GM23338 (cell line): ENCODE measurements around the gene IGF2BP3. TPM values are rescaled to one million over a fixed set of nuclear protein-coding genes. Genes with fewer than 3 reads are reported as not detected.

ENCODE experiments used
- ATAC-seq: fragments of 200-7000 bp; cut with Tn5 transposase; 3 replicates; pipeline ENCODE4 v1.9.1; 2020
- DNase-seq: peaks from one replicate; pipeline ENCODE4 v3.0.0-alpha.2; 2015; ENCODE audit warnings: low spot score
- H2AFZ ChIP-seq: fragments of 200-600 bp; sonication (generic); 2 replicates; pipeline ENCODE4 v1.8.0; 2016; ENCODE audit warnings: antibody characterized with exemption, mild to moderate bottlenecking, moderate library complexity
- H3F3A ChIP-seq: fragments of 200-600 bp; sonication (generic); replicated peaks from 2 replicates; pipeline ENCODE4 v1.8.0; 2017; ENCODE audit warnings: antibody characterized with exemption, mixed run types, low read depth
- H3K27ac ChIP-seq: fragments of 200-600 bp; sonication (generic); 2 replicates; pipeline ENCODE4 v1.6.1; 2016; ENCODE audit warnings: low read depth
- H3K27me3 ChIP-seq: fragments of 200-600 bp; sonication (generic); 2 replicates; pipeline ENCODE4 v1.8.0; 2016; ENCODE audit warnings: mild to moderate bottlenecking, mixed run types, moderate library complexity; ENCODE audit not compliant: insufficient read depth
- H3K36me3 ChIP-seq: fragments of 200-600 bp; sonication (generic); 2 replicates; pipeline ENCODE4 v1.8.0; 2016; ENCODE audit warnings: mild to moderate bottlenecking; ENCODE audit not compliant: insufficient read depth
- H3K4me1 ChIP-seq: fragments of 200-600 bp; sonication (generic); 2 replicates; pipeline ENCODE4 v1.8.0; 2016; ENCODE audit warnings: mild to moderate bottlenecking, moderate library complexity; ENCODE audit not compliant: insufficient read depth
- H3K4me2 ChIP-seq: fragments of 200-600 bp; sonication (generic); 2 replicates; pipeline ENCODE4 v1.7.1; 2017; ENCODE audit warnings: mixed run types
- H3K4me3 ChIP-seq: fragments of 200-600 bp; sonication (generic); 2 replicates; pipeline ENCODE4 v1.6.1; 2016; ENCODE audit warnings: mixed run types
- H3K79me2 ChIP-seq: fragments of 200-600 bp; sonication (generic); replicated peaks from 2 replicates; pipeline ENCODE4 v1.8.0; 2017; ENCODE audit warnings: mild to moderate bottlenecking; ENCODE audit not compliant: insufficient read depth
- H3K9me2 ChIP-seq: fragments of 200-600 bp; sonication (generic); 2 replicates; pipeline ENCODE4 v1.8.0; 2017; ENCODE audit not compliant: insufficient read depth
- H4K20me1 ChIP-seq: fragments of 200-600 bp; sonication (generic); replicated peaks from 2 replicates; pipeline ENCODE4 v1.8.0; 2017; ENCODE audit warnings: mild to moderate bottlenecking; ENCODE audit not compliant: insufficient read depth
- H3K27ac Mint-ChIP-seq: 2 replicates; pipeline ENCODE4 v1.8.0; 2020; ENCODE audit warnings: inconsistent platforms, mild to moderate bottlenecking, moderate library complexity, mixed read lengths
- H3K27me3 Mint-ChIP-seq: 3 replicates; pipeline ENCODE4 v1.8.0; 2022; ENCODE audit warnings: low read depth, mild to moderate bottlenecking, moderate library complexity, mixed read lengths, inconsistent platforms; ENCODE audit not compliant: insufficient read depth, poor library complexity
- H3K36me3 Mint-ChIP-seq: 3 replicates; pipeline ENCODE4 v1.8.0; 2021; ENCODE audit warnings: low read depth, mild to moderate bottlenecking, inconsistent platforms, moderate library complexity, mixed read lengths
- H3K4me1 Mint-ChIP-seq: 3 replicates; pipeline ENCODE4 v1.8.0; 2020; ENCODE audit warnings: mild to moderate bottlenecking, inconsistent platforms, mixed read lengths
- H3K4me3 Mint-ChIP-seq: 3 replicates; pipeline ENCODE4 v1.8.0; 2021; ENCODE audit warnings: moderate library complexity, mild to moderate bottlenecking, inconsistent platforms, mixed read lengths
- H3K9me3 Mint-ChIP-seq: 3 replicates; pipeline ENCODE4 v1.8.0; 2020; ENCODE audit warnings: moderate library complexity, mild to moderate bottlenecking, inconsistent platforms, mixed read lengths
- CTCF ChIP-seq, 2 experiments: fragments of 200-600 bp in 1 of 2; sonication (generic) in 1 of 2; conservative IDR thresholded peaks; 2 replicates each; pipeline versions ENCODE4 v1.5.1 to v1.6.1; 2016 to 2017; ENCODE audit warnings: antibody characterized with exemption in 2 of 2, low read depth in 2 of 2, mild to moderate bottlenecking in 2 of 2, moderate library complexity in 1 of 2
- EZH2phosphoT487 ChIP-seq: fragments of 200-600 bp; sonication (generic); IDR thresholded peaks from one replicate; pipeline ENCODE4 v1.8.1; 2018; ENCODE audit warnings: antibody characterized with exemption; ENCODE audit not compliant: unreplicated experiment
- JUNB ChIP-seq: IDR thresholded peaks from one replicate; pipeline ENCODE4 v1.6.1; 2016; ENCODE audit warnings: antibody characterized with exemption; ENCODE audit not compliant: unreplicated experiment
- NANOG ChIP-seq: IDR thresholded peaks from 2 replicates; pipeline ENCODE4 v1.6.1; 2016; ENCODE audit warnings: antibody characterized with exemption, borderline replicate concordance
- POLR2AphosphoS5 ChIP-seq: IDR thresholded peaks from 2 replicates; pipeline ENCODE4 v1.6.1; 2016; ENCODE audit warnings: antibody characterized with exemption, low read depth
- REST ChIP-seq: IDR thresholded peaks from one replicate; pipeline ENCODE4 v1.6.1; 2018; ENCODE audit warnings: antibody characterized with exemption; ENCODE audit not compliant: unreplicated experiment
- STAT1 ChIP-seq: IDR thresholded peaks from one replicate; pipeline ENCODE4 v1.6.1; 2016; ENCODE audit warnings: antibody characterized with exemption; ENCODE audit not compliant: unreplicated experiment
- ZNF114 ChIP-seq: fragments of 250-450 bp; sonication (Bioruptor Pico); IDR thresholded peaks from 2 replicates; pipeline ENCODE4 v1.5.0; 2020; ENCODE audit warnings: mild to moderate bottlenecking, moderate library complexity
- ZNF462 ChIP-seq: fragments of 250-450 bp; sonication (Bioruptor Pico); IDR thresholded peaks from 2 replicates; pipeline ENCODE4 v1.5.0; 2020; ENCODE audit warnings: mild to moderate bottlenecking, moderate library complexity
- polyA plus RNA-seq: library from polyadenylated mRNA; unstranded; fragments of >200 nt; fragmentation: Nextera tagmentation; extraction: Ambion mirVana; gene quantifications from 2 replicates; pipeline ENCODE4 v1.2.1, GENCODE V29; 2016
- total RNA-seq: library from RNA; depleted of rRNA; stranded (reverse); fragments of >200 nt; shearing (Covaris generic); gene quantifications from 2 replicates; pipeline ENCODE4 v1.2.3, GENCODE V29; 2014
- TF ChIP-seq, protein P1 (sequence below): IDR thresholded peaks from 2 replicates; pipeline ENCODE4 v1.6.1; 2016; ENCODE audit warnings: antibody characterized with exemption

The IGF2BP3 gene
- total and polyA plus RNA-seq, 2 experiments from 2014 or later = 52.0 to 183 TPM

DNA sequence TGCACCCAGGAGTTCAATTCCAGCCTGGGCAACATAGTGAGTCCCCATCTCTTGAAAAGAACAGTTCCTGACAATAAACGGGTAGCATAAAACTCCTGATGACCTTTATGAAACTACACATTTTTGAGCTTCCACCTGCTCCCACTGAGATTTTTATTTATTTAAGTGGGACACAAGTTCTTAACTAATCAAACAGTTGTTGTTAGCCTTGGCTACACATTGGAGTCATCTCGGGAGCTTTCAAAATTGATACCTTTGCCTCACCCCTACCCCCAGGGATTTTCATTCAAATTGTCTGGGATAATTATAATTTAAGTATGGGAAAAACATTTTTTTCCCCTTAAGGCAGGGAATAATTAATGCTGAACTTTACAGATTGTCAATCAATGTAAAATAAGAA, 131.9 kb downstream of the IGF2BP3 start:
- no peaks in the 10 kb centered on the region; the same call in 1 of the 2 replicates for H3K79me2 ChIP-seq
- peaks cover 59% of the 10 kb centered on the region for H3K36me3 ChIP-seq
- H3K36me3 Mint-ChIP-seq = peaks cover 92% of the 10 kb centered on the region
- H3K4me1 Mint-ChIP-seq = no peaks in the 10 kb centered on the region
- peaks cover 8% of the 10 kb centered on the region for H4K20me1 ChIP-seq
- DNase-seq (no peak), ATAC-seq (no peak)
- no peaks in the 10 kb centered on the region for H3K9me2 ChIP-seq
- H3K27ac ChIP-seq = no peak overlapping the region
- H3K9me3 Mint-ChIP-seq = no peaks in the 10 kb centered on the region; the same call in 2 of the 3 replicates
- H3K4me3 Mint-ChIP-seq = no peak overlapping the region
- H3F3A ChIP-seq = peaks cover 11% of the 10 kb centered on the region
- no peak overlapping the region for H3K4me2 ChIP-seq
- peaks cover 3% of the 10 kb centered on the region for H3K27me3 Mint-ChIP-seq
- no peak overlapping the region for H2AFZ ChIP-seq
- no peaks in the 10 kb centered on the region for H3K27me3 ChIP-seq
- no peak overlapping the region for H3K27ac Mint-ChIP-seq
- TF ChIP-seq REST (no peak), EZH2phosphoT487 (no peak), JUNB (no peak), STAT1 (no peak), ZNF462 (CRISPR knock-in tag) (no peak), ZNF114 (CRISPR knock-in tag) (no peak), NANOG (no peak), POLR2AphosphoS5 (no peak), CTCF (conservative IDR thresholded peaks at IDR 0.05; ENCODE audit: low read depth in 2 of 2) (no peak)
- TF ChIP-seq, protein P1, sequence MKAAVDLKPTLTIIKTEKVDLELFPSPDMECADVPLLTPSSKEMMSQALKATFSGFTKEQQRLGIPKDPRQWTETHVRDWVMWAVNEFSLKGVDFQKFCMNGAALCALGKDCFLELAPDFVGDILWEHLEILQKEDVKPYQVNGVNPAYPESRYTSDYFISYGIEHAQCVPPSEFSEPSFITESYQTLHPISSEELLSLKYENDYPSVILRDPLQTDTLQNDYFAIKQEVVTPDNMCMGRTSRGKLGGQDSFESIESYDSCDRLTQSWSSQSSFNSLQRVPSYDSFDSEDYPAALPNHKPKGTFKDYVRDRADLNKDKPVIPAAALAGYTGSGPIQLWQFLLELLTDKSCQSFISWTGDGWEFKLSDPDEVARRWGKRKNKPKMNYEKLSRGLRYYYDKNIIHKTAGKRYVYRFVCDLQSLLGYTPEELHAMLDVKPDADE = no peak
- H3K4me3 ChIP-seq = no peak overlapping the region
- no peaks in the 10 kb centered on the region for H3K4me1 ChIP-seq
